Stimulated activated CD4-positive, alpha-beta T cell treated with anti-CD3 and anti-CD28 coated beads, Interleukin-12 subunit alpha, Interleukin-12 subunit beta, amount 100 ng/mL, for 4 hours (primary cell): ENCODE measurements around the gene HDAC3.

ENCODE experiments used
- DNase-seq: peaks from one replicate; pipeline ENCODE4 v3.0.0-alpha.2; 2020

Gene HDAC3

DNA sequence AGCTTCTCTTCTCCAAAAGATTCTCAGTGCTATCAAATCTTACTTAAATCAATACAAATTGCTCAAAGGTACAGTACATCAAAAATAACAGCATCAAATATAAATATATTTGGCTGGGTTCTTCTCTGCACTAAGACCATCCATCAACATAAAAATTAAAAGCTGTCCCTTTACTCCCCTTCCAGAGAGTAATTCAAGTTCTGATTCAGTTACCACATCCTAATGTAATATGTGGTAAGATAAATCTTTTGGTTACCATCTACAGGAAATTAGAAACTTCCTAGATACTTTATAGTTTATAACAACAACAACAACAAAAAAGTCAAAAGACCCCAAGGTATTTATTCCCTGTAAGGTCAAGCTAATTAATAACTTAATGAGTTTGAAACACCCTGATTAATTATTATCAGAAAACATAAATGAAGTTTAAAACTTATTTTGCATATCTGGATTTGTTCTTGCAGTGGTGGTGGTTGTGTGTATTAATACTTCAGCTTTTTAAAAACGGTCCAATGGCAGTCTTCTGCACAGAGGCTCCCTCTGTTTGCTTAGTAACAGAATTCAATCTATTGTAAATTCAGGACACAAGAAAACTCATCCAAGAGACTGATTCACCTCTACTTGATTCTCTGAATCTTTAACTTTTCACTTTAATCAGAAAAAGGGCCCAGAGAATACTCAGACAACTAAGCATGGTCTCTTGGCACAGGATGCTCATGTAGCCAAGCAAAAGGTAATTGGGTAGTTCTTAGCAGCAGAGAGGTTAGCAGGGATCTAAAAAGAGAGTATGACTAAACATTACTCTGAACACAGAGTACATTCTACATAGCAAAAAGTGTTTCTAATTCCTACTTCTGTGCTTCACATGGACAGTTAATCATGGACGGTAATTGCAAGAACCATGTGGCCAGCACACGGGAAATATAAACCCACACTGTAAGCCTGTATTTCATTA, 38.0 kb downstream of the HDAC3 start:
- DNase-seq = no peak

DNA sequence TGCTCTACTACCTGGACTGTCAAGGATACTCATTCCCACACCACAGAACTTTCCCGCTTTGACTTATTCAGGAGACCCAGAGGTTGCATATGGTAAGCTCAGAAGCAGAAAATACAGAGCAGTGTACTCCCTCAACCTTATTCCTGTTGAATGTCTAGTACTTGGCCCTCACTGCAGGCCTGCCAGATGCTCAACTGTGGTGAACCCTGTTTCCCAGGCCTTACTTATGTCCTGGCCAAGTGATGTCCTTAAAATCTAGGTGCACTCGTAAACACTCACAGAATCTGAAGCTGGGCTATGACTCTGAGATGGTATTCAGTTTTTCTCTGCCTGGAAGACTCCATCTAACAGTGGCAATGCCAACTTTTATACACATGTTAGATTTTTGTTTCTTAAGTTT, 38.8 kb downstream of the HDAC3 start:
- no peak for DNase-seq

DNA sequence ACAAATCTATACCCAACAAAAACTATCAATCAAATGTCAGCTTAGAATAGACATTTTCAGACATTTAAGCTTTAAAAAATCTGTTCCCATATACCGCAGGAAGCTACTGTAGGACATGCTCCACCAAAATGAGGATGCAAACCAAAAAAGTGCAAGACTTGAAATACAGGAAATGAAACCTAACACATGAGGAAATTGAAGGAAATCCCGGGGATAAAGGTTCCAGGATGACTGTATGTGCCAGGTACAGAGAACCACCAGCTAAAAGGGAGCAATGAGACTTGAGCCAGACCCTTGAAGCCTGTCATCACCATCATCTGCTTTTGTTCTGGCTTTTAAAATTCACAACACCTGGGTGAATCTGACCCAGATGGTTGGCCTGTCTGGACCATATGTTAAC, 39.3 kb downstream of the HDAC3 start:
- DNase-seq = no peak

DNA sequence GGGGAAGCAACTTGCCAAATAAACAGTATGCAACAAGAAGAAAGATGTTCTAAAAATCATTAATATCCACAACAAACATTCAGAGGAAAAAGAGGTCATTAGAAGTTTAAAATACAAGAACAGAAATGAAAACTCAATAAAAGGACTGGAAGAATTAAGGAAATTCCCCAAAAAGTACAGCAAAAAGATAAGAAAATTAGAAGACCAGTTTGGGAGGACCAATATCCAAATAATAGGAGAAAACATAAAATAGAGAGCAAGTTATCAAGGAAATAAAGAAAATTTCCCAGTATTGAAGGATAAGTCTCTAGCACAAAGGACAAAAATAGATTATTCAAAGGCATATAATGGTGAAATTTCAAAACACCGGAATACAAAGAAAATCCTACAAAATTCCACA, 39.8 kb downstream of the HDAC3 start:
- no peak for DNase-seq

DNA sequence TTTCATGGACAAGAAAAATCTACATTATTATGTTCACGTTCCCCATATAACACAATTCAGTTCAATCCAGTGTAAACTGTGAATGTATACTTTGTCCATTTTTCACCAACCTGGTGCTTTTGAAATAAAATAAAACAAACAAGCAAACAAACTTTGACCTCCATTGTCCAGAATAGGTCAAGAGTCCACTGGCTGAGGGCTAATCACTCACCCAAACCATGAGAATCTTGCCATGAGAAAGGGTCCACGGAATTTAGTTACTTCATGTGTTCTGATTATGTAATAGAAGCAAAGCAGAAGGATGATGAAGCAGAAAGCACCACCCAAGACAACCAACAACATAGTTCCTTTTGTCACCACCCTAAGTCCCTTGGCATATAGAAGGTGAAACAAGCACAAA, 46.5 kb downstream of the HDAC3 start:
- DNase-seq = no peak

DNA sequence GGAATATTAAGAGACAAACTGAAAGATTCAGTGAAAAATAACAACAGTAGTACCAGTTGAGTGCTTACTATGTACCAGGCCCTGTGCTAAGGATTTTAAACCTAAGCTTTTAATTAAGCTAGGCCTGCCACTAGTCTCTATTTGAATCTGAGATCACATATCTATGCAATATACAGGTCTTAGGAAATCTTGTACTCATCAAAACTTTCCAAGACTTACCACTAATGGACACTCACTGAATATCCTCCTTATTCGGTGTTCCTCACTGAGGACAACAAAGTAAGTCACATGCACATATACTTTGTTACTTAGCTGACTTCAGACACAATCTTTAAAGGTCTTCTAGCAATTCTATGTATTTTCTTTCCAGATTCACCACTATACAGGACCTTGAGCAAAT, 50.4 kb downstream of the HDAC3 start:
- no peak for DNase-seq

DNA sequence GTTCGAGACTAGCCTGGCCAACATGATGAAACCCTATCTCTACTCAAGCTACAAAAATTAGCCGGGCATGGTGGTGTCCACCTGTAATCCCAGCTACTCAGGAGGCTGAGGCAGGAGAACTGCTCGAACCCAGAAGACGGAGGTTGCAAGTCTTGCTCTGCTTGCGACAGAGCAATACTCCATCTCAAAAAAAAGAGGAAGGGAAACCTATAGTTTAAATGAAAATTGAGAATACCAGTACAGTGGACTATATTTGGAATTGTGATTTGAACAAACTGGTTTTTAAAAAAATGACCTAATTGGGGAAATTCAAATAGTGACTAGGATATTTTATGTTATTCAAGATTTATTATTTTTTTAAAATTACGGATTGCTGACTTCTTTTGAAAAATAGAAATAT, 51.1 kb downstream of the HDAC3 start:
- no peak for DNase-seq

DNA sequence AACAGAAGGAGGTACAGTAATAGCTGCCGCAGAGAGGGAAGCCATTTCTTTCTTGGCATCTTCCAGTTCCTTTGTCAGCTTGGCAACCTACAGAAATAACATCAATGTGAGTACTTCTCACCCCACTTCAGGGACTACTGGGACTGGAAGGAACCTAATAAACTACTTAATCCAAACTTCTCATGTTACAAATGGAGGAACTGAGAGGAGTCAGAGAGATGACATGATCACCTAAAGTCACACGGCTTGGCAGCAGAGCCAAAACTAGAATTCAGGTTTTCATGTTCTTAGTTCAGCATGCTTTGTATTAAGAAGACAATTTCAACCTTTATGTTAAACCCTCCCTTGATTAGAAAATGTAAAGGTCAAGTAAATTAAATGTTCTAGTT, 62.5 kb downstream of the HDAC3 start:
- no peak for DNase-seq

DNA sequence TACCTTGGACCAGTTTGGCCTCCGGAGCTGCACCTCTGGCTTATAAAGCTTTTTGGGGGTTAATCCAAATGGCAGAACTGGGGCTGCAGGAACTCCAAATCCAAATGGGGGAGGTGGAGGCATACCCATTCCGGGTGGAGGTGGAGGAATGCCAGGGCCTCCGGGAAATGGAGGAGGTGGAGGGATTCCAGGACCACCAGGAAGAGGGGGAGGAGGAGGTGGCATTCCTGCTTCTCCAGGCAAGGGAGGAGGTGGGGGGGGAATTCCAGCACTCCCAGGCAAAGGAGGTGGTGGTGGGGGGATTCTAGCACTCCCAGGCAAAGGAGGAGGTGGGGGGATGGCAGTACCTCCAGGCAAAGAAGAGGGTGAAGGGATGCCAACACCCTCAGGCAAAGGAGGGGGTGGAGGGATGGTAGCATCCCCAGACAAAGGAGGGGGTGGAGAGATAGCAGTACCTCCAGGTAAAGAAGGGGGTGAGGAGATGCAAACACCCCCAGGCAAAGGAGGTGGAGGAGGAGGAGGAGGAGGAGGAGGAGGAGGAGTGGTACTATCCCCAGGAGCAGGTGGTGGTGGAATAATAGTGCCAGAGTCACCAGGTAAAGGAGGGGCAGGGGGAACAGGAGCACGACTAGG, 63.0 kb downstream of the HDAC3 start:
- DNase-seq = no peak
